HG03460 (cell line): ENCODE measurements around the gene CACNA1I.

ENCODE experiments used
- ATAC-seq: cut with Tn5 transposase; IDR thresholded peaks from one replicate; pipeline ENCODE4 v1.9.1; 2021; ENCODE audit not compliant: unreplicated experiment

CACNA1I gene

DNA sequence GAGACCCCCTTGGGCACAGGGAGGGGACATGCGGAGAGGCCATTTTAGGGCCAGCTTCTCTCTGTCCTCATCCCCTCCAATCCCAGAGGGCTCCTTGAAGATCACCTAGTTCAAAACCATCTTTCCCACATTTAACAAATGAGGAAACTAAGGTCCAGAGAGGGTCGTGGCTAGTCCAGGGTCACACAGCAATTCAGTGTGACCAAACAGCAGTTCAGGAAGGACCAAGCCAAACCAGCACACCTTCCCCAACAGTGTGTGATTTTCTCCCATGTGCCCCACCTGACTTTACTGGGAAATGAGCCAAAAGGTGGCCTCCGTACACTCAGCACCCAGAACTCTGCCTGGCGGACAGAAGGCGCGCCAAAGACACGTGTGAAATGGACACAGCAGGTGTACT is 51.3 kb downstream of the CACNA1I start:
- no peak for ATAC-seq

GRCh38 chr22:39622881-39623367 is 52.4 kb downstream of the CACNA1I start:
- ATAC-seq, result no peak

DNA sequence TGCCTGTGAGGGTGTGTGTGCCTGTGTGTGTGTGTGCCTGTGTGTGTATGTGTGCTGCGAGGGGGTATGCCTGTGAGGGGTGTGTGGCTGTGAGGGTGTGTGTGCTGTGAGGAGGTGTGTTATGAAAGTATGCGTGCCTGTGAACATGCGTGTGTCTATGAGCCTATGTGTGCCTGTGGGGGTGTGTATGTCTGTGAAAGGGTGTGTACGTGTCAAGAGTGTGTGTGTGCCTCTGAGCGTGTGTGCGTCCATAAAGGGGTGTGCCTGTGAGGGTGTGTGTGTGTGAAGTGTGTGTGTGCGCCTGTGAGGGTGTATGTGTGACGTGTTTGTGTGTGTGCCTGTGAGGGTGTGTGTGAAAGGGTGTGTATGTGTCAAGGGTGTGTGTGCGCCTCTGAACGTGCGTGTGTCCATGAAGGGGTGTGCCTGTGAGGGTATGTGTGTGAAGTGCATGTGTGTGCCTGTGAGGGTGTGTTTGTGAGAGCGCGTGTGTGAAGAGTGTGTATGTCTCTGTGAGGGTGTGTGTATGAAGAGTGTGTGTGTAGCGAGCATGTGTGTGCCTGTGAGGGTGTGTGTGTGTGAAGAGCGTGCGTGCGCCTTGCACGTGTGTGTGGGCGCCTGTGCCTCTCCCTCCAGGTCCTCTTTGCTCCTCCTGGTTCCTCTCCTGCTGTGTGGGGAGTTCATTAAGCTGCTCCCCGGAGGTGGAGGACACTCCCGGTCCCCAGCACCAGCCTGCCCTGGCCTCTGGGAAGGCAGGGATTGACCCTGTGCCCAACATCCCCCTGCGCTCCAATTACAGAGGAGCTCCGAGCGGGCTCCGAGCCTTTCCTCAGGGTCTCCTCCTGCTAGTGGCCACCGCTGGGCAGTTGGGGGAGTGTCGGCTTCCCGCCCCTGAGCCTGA is 53.3 kb downstream of the CACNA1I start:
- no peak for ATAC-seq

DNA sequence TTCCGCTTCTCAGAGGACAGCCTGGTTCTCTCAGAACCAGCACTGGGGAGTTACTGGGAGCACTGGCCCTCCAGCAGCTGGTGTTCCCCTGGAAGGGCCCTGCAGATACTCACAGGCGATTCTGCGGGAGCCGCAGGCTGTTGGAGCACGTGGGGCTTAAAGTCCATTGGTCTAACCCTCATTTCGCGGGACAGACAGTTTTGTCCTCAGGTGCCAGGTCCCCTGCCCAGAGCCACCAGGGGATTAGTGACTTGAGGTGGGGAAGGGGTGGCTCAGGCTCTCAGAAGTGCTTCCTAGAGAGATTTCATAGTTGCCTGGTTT is 53.9 kb downstream of the CACNA1I start:
- no peak for ATAC-seq

DNA sequence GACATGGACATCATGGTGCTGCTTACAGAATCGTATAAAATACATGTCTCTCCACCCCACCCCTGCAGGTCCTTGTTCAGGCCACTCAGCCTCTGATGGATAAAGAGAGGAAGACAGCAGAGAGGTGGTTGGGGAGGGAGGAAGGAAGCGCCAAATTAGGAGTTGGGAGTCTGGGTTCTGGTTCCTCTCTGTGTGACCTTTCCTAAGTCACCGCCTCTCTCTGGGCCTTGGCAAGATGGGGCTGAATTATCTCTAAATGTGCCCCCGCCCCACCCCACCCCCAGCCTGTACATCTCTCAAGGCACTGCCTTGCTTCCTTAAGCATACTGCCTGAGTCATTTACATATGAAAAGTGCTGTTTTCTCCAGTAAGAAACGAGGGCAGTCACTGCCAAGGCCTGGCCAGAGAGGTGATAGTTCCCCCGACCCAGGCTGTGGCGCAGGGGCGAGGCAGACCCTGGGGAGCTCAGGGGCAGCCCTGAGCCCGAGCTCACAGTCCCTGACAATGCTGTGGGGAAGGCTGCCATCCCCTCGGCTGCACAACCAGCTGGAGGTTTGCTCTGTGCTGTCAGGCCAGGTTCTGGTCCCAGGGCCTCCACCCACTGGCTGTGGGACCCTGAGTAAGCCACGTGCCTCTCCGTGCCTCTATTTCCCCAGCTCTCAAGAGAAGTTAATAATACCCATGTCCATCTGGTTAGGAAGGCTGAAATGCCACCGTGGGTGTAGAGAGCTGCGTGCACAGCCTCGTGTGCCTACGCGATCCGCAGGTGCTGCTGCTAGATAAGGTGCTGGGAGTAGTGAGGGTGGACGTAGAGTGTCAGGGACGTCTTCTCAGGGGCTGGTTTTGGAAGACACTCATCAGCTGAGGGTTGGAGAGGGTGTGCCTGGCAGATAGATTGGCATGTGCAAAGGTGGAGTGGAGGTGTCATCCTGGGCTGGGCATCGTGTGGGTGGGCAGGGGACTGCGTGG is 55.3 kb downstream of the CACNA1I start:
- no peak for ATAC-seq

GRCh38 chr22:39627208-39627607 is 56.7 kb downstream of the CACNA1I start:
- no peak for ATAC-seq

- ATAC-seq, result no peak
Observed at GRCh38 chr22:39627865-39628562, 57.5 kb downstream of the CACNA1I start.

GRCh38 chr22:39628563-39629080 is 58.1 kb downstream of the CACNA1I start:
- no peak for ATAC-seq

DNA sequence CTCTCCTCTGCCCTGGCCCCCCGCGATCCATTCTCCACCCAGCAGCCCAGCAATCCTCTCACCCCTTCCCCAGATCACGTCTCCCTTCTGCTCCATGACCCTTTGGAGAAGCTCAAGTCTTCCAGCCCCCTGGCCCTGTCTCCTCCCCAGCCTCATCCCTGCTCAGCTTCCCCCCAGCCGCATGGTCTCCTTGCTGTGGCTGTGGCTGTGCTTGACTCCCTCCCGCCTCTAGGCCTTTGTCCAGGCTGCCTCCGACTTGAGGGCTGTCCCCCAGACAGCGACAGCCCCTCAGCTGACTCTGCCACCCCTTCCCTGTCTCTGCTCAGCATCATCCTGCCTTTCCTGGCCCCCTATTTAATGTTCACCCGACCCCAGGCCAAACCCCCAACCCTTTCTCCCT is 59.3 kb downstream of the CACNA1I start:
- ATAC-seq, result no peak

DNA sequence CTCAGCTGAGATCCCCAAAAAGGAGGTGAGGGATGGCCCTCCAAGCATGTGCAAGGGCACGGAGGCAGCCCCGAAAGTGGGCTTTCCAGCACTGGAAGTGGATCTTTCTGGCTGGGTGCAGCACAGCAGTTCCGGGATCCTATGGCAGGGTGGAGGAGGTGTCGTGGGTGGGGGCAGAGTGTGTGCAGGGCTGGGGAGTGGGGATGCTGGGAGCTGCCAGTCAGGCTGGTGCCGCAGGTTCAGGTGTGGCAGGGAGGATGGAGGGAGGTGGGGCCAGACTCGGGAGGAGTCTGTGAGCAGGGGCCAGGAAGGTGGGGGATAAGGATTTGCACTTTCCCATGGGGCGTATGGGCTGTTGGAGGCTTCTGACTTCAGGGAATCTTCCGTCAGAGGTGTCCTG is 60.2 kb downstream of the CACNA1I start:
- no peak for ATAC-seq

DNA sequence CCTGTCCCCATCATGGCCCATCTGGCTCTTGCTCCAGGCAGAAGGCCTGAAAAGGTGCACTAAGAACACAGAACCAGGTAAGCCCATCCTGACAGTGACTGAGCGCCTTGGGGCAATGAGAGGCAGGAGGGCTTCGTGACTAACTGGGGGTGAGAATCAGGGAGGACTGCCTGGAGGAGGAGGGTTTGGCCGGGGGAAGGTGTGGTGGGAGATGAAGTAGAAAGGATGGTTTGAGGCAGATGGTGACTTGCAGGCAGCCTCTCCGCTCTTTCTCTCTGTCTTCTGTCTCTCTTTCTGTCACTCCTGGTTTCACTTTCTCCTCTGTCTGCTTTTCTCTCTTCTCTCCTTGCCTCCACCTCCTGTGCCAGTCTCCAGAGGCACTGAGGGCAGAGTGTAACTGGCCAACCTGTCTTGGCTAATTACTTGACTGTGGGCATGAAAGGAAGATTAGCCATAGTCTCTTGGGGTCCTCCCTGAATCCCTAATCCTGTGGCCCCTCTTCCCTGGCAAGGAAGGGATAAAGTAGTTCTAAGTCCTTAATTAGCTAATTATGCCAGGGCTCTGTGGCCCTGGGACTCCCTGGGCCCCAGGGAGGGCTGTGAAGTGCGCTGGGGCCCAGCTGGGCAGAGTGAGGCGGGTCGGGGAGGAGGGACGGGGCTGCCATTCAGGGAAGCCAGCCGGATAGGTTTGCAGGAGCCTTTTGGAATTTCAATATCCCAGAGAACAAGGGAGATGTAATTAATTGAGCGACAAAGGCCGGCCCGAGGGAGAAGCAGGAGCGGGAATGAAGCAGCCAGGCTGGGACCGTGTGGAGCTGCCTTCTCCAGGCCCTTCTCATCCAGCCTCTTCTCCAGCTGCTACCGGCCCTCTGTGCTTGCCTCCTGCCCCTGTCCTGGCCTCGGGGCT is 61.1 kb downstream of the CACNA1I start:
- no peak for ATAC-seq

DNA sequence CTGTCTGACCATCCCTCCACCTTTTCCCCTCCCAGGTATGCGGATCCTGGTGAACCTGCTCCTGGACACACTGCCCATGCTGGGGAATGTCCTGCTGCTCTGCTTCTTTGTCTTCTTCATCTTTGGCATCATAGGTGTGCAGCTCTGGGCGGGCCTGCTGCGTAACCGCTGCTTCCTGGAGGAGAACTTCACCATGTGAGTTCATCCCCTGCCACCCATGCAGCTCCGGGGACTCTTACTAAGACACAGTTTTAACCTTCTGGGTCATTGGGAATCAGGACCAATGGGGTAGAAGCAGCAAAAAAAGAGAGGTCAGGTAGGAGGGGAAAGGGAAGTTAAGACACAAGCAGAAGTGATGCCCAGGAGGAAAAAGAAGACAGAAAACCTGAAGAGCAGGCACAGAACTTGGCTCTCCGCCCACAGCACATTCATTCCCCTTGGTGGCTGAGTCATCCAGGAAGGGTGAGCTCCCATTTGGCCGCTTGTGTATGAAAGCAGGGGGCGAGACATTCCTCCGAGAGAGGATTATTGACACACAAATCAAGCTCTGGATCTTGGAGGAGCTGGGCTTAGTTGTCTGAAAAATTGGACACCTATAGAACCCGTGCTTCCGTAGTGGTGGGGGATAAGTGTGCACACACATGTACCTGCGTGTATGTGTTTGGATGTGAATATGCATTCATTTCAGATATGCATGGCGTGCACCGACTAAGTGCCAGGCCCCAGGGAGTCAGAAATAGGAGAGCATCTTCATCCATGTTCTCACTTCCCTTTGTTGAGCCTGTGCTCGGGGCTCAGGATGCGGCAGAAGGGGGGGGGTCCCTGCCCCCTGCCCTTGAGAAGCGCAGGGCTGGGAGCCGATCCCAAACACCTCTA is 64.2 kb downstream of the CACNA1I start:
- no peak for ATAC-seq

GRCh38 chr22:39635719-39636118 is 65.2 kb downstream of the CACNA1I start:
- no peak for ATAC-seq

- no peak for ATAC-seq
Observed at GRCh38 chr22:39638958-39639357, 68.4 kb downstream of the CACNA1I start.

DNA sequence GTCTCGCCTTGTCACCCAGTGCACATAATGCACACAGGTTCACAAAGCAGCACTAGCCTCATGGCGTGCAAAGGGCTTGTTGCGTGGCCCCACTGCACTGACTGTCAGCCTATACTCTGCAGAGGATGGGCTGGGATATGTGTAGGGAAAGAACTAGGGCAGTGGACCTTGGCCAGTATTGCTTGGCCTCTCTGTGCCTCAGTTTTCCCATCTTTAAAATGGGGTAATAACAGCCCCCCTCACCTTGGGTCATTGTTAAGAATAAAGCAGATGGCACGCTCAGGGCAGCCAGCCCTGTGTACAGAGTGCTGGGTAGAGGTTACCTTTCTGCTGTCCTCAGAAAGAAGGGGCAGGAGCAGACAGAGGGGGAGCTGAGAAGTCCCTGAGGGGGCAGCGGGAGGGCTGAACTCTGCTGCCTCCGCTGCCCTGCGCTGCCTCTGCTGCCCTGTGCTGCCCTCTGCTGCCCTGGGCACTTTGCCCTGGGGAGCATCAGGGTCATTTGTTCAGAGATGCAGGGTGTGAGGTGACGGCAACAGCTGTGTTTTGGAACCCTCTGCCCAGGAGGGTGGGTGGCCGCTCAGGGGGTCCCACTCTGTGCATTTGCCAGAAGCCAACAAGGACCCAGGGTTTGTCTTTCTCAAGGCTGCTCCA is 71.2 kb downstream of the CACNA1I start:
- no peak for ATAC-seq

DNA sequence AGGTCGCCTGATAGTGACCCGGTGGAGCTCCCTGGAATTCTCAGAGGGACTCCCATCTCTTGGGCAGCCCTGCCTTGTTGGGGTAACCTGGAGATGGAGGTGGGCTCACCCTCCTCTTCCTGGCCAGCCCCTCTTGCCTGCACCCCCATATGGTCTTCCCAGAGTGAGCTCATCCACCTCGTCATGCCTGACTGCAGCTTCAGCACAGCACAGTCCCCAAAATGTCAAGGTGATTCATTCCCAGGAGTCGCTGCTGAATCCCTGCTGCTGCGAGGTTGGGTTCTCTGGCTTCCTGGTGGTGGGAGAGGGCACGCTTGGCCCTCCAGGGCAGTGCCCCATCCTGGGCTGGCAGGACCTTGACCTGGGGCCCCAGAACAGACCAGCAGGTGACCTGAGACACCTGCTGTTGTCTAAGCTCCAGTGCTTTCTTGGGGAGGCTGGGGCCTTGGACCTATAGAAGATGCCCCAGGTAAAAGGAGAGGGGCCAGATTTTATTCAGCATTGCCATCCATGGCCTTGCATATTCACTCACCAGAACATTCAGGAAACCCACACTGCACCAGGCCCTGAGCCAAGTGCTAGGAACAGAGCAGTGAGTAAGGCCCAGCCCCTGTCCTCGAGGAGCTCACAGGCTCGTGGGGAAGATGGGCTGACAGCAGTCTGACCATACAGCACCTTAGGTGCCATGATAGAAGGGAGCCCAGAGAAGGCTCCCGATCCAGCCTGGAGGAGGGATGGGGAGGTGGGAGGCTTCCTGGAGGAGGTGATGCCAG is 72.9 kb downstream of the CACNA1I start:
- ATAC-seq, result no peak

- no peak for ATAC-seq
Observed at GRCh38 chr22:39645532-39645931, 75.0 kb downstream of the CACNA1I start.
